HepG2 (cell line): ENCODE measurements around the gene CPLX1.

Source experiments
- ESRRA ChIP-seq: sonication (generic); formaldehyde crosslinking; IDR thresholded peaks from 2 replicates; pipeline ENCODE4 v1.5.1; 2020; ENCODE audit warnings: mild to moderate bottlenecking, low read depth, missing genetic modification reagents
- FOXC1 ChIP-seq: sonication (generic); formaldehyde crosslinking; IDR thresholded peaks from 2 replicates; pipeline ENCODE4 v1.8.0; 2022; ENCODE audit warnings: mild to moderate bottlenecking, missing genetic modification reagents, borderline replicate concordance
- GABPB1 ChIP-seq: IDR thresholded peaks from 2 replicates; pipeline ENCODE4 v1.6.1; 2016; ENCODE audit warnings: mild to moderate bottlenecking, missing genetic modification reagents, moderate library complexity, missing compliant biosample characterization
- ZNF17 ChIP-seq: sonication (generic); formaldehyde crosslinking; IDR thresholded peaks from 2 replicates; pipeline ENCODE4 v1.5.0; 2020; ENCODE audit warnings: mild to moderate bottlenecking, missing genetic modification reagents
- TF ChIP-seq, protein P1 (sequence below): sonication (generic); formaldehyde crosslinking; conservative IDR thresholded peaks from 2 replicates; pipeline ENCODE4 v1.8.0; 2022; ENCODE audit warnings: low read depth, missing genetic modification reagents
- TF ChIP-seq, protein P2 (sequence below): sonication (generic); formaldehyde crosslinking; IDR thresholded peaks from 2 replicates; pipeline ENCODE4 v1.4.0; 2020; ENCODE audit warnings: mild to moderate bottlenecking, missing genetic modification reagents

DNA sequence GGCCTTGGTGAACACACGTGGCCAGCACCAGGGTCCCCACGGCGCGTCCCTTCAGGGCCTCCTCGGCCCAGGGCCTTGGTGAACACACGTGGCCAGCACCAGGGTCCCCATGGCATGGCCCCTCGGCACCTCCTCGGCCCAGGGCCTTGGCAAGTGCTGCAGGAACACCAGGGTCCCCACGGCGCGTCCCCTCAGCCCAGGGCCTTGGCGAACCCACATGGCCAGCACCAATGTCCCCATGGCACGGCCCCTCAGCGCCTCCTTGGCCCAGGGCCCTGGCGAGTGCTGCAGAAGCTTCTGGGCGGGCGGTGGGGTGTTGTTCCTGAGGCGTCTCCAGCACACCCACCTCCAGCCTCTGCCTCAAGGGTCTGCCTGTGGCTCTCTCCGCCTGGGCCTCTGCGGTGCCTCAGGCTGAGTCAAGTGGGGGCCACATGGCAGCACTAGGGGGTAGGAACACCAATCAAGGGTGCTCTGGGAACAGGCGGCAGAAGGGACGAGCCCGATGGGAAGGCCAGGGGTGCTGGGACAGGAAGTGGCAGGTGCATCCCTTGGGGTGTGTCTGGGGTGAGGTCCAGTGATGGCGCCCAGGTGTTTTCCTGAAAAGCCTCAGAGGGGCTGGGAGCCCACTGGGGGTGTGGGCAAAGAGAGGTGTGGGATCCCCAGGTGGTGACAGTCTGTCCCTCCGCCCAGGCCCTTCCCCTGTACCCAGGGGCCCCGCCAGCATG lies 41.8 kb upstream of the CPLX1 start:
- no peak for TF ChIP-seq ZNF17 (CRISPR knock-in tag)
- TF ChIP-seq FOXC1, result no peak
- no peak for TF ChIP-seq GABPB1 (CRISPR knock-in tag)
- TF ChIP-seq, protein P1, sequence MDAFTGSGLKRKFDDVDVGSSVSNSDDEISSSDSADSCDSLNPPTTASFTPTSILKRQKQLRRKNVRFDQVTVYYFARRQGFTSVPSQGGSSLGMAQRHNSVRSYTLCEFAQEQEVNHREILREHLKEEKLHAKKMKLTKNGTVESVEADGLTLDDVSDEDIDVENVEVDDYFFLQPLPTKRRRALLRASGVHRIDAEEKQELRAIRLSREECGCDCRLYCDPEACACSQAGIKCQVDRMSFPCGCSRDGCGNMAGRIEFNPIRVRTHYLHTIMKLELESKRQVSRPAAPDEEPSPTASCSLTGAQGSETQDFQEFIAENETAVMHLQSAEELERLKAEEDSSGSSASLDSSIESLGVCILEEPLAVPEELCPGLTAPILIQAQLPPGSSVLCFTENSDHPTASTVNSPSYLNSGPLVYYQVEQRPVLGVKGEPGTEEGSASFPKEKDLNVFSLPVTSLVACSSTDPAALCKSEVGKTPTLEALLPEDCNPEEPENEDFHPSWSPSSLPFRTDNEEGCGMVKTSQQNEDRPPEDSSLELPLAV, result no peak
- TF ChIP-seq ESRRA, result no peak
- TF ChIP-seq, protein P2, sequence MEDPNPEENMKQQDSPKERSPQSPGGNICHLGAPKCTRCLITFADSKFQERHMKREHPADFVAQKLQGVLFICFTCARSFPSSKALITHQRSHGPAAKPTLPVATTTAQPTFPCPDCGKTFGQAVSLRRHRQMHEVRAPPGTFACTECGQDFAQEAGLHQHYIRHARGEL, result no peak
